GM19023 (cell line): Measurements from ENCODE around the gene PLB1.
"Not testable (repeated sequence)": the region's sequence is repeated elsewhere in the genome, so short reads cannot be mapped to it uniquely, and the experiment has no call there.

Experiments used
- ATAC-seq: cut with Tn5 transposase; IDR thresholded peaks from one replicate; pipeline ENCODE4 v1.9.1; 2021; ENCODE audit warnings: mild to moderate bottlenecking, moderate library complexity; ENCODE audit not compliant: unreplicated experiment

PLB1 gene

GRCh38 chr2:28532399-28532798 lies 36.5 kb downstream of the PLB1 start:
- ATAC-seq: no peak

- ATAC-seq: no peak
Measured at GRCh38 chr2:28533044-28533680, 37.3 kb downstream of the PLB1 start.

- no peak for ATAC-seq
Measured at GRCh38 chr2:28534817-28535216, 39.0 kb downstream of the PLB1 start.

DNA sequence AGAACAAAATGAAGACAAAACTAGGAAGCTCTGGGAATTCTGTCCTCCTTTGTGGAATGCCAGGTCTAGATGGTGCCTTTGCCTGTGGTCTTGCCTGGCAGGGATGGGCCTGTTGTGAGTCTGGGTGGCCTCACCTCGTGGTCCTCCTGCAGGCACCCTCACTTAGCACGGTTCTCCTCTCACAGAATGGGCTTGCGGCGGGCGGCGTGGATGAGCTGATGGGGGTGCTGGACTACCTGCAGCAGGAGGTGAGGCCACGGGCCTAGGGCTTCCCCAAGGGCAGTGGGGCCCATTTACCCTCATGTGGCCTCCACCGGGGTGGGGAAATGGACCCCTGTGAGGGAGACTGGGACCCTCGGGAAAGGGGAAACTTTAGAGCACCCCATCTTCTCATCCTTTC lies 42.3 kb downstream of the PLB1 start:
- ATAC-seq: no peak

DNA sequence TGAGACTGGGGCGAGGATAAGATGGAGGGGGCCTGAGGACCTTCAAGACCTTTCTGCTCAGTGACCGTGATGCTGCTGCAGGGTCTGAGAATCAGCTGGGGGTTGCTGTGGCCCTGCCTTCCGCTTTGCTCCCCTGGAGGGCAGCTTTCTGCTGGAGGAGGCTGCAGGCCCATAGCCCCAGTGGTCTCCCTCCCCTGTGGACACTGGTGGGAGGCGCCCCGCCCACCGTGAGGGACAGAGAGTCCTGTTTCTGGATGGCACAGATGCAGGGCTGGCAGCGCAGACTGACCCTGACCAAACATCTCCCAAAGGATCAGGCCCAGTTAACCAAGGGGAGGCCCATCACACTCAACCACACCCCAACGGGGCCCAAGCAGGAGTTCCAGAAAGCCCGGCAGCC lies 42.8 kb downstream of the PLB1 start:
- no peak for ATAC-seq

DNA sequence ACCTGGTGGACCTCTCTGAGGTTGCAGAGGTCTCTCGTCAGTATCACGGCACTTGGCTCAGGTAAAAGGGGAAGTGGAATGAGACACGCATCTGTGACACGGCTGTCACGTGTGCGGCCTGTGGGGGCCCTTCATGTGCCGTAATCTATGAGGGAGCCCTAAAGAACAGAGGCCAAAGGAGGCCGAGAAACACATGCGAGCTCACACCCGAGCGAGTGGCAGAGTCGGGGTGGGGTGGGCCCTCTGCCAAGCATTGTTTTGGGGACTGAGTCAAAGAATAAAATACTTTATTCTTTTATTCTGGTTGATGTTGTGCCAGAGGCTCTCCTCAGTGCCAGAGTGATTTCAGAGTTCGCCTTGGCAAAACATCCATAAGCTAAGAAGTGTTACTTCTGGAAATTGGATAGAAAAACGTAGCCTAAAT lies 43.3 kb downstream of the PLB1 start:
- no peak for ATAC-seq

GRCh38 chr2:28543316-28544035 lies 47.6 kb downstream of the PLB1 start:
- ATAC-seq: no peak

GRCh38 chr2:28544036-28544346 lies 48.1 kb downstream of the PLB1 start:
- ATAC-seq: no peak

- ATAC-seq: no peak
Measured at GRCh38 chr2:28544405-28544921, 48.6 kb downstream of the PLB1 start.

DNA sequence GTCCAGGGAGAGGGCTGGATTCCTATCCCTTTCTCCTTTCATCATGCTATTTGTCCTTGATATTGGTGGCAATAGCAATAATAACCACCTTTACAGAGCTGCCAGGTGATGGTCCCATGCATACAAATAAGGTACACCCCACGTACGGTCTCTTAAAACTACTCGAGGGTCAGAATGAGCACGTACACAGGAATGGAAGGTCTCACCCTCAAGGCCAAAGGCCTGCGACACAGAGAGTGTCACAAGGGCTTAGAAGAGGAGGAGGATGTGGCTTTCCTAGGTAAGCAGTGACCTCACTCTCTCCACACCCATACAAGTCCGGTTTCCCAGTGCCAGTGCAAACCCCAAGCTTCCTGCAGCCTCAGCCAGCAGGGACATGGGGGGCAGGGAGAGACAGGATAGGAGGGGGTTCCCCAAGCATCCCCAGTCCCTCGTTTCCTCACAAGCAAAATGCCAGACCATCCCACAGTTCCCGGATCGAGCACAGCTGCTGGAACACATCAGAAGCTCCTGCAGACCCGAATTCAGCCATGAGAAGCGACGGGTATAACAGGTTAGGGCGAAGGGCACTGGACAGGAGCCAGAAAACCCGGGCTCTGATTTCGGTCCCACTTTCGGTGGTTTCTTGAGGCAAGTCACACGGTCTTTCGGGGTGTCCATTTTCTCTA lies 49.2 kb downstream of the PLB1 start:
- ATAC-seq: no peak

DNA sequence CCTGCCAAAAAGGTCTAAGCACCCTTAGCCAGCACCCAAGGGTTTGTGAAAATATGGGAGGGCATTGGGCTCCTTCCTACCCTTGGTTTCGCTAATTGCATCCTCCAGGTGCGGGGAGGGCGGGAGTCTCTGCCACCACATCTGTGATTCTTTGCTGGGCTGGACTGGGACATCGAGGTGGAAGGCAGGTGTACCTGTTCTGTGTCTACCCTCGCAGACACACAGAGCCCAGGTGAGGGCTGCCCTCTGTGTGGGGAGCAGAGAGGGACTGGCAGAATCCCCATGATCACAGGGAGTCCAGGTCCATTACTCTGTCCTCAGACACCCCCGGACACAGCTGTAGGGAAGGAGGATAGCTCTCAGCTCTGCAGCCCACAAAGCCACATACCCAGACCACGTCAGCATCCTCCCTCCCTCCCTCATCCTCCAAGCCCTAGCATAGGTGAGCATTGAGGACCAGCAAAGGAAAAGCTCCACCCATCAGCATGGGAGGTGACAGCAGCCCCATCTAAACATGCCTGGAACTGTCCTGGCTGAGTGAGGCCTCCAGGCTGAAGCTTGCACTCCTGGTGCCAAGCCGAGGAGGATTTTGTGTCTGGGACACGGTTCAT lies 49.8 kb downstream of the PLB1 start:
- ATAC-seq: no peak

DNA sequence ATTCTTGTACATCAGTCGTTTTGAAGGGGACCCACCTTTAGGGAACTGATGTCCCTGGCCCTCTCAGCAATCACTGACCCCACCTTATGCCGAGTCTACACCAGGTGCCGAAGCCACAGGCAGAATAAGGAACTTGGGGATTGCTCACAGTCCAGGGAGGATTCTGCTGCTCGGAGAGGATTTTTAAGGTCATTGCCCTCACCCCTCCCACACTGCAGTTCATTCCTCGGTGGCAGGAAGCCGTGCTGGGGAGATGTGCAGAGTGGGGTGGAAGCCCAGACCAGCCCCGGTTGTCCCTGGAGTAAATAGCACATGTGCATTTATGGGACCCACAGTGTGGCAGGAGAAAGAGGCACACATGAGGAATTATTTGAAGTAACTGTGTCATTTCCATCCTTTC lies 50.4 kb downstream of the PLB1 start:
- no peak for ATAC-seq

DNA sequence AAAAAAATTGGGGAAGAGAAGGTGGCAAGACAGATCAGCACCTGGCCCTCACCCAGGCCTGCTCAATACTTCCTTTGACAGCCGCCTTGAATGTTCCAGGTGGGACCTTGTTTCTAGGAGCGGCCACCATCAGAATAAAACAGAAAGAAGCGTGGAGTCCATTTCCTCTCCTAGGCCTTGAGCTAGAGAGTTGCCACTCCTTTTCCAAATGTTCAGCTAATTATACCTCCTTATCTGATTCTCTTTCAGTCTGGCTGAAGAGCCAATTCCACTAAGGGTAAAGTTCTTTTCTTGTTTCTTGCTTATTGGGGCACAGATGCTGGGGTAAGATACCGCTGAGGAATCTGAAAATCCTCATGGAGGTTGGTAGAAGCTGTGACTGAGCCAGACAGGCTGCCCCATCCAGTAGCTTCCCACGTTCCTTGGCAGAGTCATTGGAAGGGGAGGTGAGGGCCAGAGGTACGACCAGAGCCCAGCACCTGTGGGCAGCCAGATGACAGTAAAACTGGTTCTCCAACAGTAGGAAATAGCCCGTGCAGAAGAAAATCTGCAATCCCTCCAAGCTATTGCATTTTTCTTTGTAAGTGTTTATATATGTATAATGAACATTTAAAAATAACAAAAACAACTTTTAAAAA lies 51.5 kb downstream of the PLB1 start:
- no peak for ATAC-seq

DNA sequence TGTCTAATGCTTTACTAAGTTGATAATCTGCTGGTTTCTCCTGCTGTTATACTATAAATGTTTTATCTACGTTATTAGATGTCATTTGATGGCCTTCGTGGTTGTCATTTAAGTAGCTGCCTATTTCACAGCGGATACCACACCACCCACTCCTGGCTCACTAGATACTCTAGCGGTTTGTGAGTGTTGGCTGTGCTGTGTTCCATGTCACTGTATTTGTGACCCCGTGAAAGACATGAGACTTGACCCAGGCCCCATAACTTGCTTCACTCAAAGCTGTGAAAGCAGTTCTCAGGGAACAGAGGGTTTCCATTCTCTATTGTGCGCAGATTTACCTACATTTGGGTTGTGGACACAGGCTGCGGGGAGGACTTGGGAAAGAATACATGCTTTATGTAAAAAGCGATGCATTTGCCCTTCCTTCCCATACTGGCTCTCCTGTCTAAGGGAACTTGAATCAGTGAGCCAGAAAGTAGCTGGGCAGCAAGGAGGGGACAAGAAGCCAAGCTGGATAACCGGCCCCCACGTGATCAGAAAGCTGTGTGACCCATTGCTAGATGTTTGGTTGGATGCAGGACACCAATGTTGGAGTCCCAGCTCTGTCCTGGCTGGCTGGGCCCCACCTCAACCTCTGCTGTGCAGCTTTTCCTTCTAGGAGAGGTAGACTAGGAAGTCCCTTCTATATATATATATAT lies 52.2 kb downstream of the PLB1 start:
- no peak for ATAC-seq

DNA sequence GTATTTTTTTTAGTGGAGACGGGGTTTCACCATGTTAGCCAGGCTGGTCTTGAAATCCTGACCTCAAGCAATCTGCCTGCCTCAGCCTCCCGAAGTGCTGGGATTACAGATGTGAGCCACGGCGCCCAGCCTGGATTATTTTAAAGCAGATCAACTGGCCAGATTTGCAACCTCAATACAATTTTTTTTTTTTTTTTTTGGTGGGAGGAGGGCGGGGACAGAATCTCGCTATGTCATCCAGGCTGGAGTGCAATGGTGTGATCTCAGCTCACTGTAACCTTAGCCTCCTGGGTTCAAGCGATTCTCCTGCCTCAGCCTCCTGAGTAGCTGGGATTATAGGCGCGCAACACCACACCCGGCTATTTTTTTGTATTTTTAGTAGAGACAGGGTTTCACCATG lies 54.5 kb downstream of the PLB1 start:
- ATAC-seq: not testable (repeated sequence)

DNA sequence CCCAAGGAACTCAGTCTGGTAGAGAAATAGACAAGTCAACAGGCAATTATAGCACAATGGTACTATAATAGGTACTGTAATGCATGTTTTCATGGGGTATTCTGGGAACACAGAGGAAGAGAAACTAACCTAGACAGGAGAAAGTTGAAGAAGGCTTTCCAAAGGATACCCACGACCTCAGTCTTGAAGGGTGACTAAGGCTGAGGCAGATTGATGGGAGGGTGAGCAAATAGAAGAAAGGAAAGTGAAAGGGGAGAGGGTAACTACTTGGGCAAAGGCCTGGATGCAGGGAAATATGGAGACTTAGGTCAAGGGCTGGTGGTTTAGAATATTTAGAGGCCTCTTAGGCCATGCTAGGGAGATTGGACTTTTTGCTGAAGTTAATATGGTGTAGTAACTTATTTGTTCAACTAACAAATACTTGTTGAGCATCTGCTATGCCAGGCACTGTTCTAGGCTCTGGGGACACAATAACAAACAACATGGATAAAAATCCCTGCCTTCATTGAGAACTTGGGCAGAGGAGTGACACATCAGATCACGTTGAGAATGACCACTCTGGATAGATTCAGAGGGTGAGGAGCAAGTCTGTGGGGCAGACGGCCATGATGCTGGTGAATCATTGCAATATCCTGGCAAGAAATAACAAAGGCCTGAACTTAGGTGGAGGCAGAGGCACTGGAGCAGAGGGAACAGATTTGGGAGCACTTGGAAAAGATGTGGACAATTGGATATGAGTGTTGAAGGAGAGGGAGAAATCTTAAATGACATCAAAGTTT lies 56.4 kb downstream of the PLB1 start:
- ATAC-seq: no peak

GRCh38 chr2:28556303-28556702 lies 60.4 kb downstream of the PLB1 start:
- no peak for ATAC-seq

GRCh38 chr2:28557389-28558131 lies 61.7 kb downstream of the PLB1 start:
- ATAC-seq: no peak

DNA sequence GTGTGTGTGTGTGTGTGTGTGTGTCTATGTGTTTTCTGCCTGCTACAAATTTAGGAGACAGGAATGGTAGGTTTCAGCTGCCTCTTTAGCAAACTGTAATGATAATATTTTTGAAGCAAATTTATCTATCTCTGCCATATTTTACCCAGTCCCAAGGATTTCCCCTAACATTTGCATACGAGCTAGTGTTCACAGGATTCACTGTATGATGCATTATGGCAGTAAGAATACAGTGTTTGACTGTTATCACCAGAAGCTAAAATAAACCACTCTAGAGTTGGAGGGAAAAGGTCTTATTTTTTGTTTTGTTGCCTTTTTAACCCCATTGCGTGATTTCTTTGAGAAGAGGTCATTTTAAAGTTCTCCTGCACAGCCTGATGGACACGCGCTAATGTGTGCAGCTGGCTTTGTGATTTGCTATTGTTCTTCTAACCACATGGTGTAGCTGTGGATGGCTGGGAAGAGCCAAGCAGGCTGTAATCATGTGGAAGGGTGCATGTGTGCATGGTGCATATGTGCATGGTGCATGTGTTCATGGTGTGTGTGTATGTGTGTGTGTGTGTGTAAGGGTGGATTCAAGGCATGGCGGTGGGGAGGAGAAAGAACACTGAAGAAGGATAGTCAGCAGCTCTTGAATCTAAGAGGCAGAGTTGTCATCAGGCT lies 62.4 kb downstream of the PLB1 start:
- no peak for ATAC-seq
